Kidney (tissue), 14 donors: ENCODE measurements around the gene KRT6B. TPM values are rescaled to one million over a fixed set of nuclear protein-coding genes. Genes with fewer than 3 reads are reported as not detected.

Experiments
- DNase-seq, 5 donors: peaks; one replicate each; pipeline ENCODE4 v3.0.0-alpha.2; 2013 to 2020
- FAIRE-seq: peaks from 2 replicates; lab custom pipeline; 2012; peaks lifted over from hg19 to GRCh38; lab: Jason Lieb, UNC
- H3K27ac ChIP-seq, 2 donors: one replicate each; pipeline ENCODE4 v1.7.0; 2013; ENCODE audit warnings: low read depth in 2 of 2, low read length in 2 of 2, inconsistent platforms in 1 of 2
- H3K27me3 ChIP-seq: one replicate; pipeline ENCODE4 v1.7.1; 2013; ENCODE audit warnings: low read length, inconsistent platforms; ENCODE audit not compliant: control insufficient read depth, insufficient read depth
- H3K36me3 ChIP-seq, 3 donors: one replicate each; pipeline versions ENCODE4 v1.7.0 to v1.7.1; 2013; ENCODE audit warnings: low read length in 3 of 3, control low read depth in 1 of 3, inconsistent platforms in 1 of 3; ENCODE audit not compliant: insufficient read depth in 3 of 3, control insufficient read depth in 2 of 3
- H3K4me1 ChIP-seq, 3 donors: one replicate each; pipeline versions ENCODE4 v1.7.0 to v1.7.1; 2013; ENCODE audit warnings: low read length in 3 of 3, inconsistent platforms in 1 of 3, low read depth in 1 of 3; ENCODE audit not compliant: control insufficient read depth in 2 of 3, insufficient read depth in 2 of 3
- H3K4me3 ChIP-seq, 3 donors: one replicate each; pipeline versions ENCODE4 v1.7.0 to v1.8.1; 2013; ENCODE audit warnings: low read length in 3 of 3, control low read depth in 1 of 3, inconsistent platforms in 1 of 3
- H3K9ac ChIP-seq, 3 donors: one replicate each; pipeline versions ENCODE4 v1.7.0 to v1.7.1; 2013; ENCODE audit warnings: low read length in 3 of 3, control low read depth in 1 of 3, inconsistent platforms in 1 of 3
- H3K9me3 ChIP-seq, 3 donors: one replicate each; pipeline versions ENCODE4 v1.7.0 to v1.7.1; 2013; ENCODE audit warnings: low read length in 3 of 3, control low read depth in 1 of 3, inconsistent platforms in 1 of 3; ENCODE audit not compliant: control insufficient read depth in 2 of 3, insufficient read depth in 1 of 3
- intact Hi-C: fragments of 100-400 bp; cut with DNase I; formaldehyde crosslinking; loops from one replicate; pipeline ENCODE4 v1.11.1; 2022
- polyA plus RNA-seq: library from polyadenylated mRNA; stranded (reverse); fragments of 350-450 nt; fragmentation: Illumina TruSeq; extraction: RNeasy Lipid Tissue Mini Kit (QIAGEN cat#74804); gene quantifications from one replicate; pipeline ENCODE4 v1.2.3, GENCODE V29; 2014; ENCODE audit warnings: low read depth, low replicate concordance; ENCODE audit not compliant: insufficient read depth
- total RNA-seq: library from RNA; stranded (reverse); fragmentation: NEBNext Ultra II Directional; extraction: Animal tissue kit (Norgen Biotek cat#: 25700); gene quantifications from one replicate; pipeline ENCODE4 v1.2.1, GENCODE V29; 2021
- TF ChIP-seq, protein P1 (sequence below): IDR thresholded peaks from 3 replicates; pipeline ENCODE4 v1.5.1; 2012; ENCODE audit warnings: mild to moderate bottlenecking, moderate library complexity, borderline replicate concordance; ENCODE audit not compliant: insufficient read depth; ENCODE audit errors: extremely low read depth
- donor health status: control.
- donor health status: control.
- donor health status: control.
- donor health status: control.
- donor health status: control.
- donor health status: DM: yes; HTN: yes; CAD: no.
- donor health status: Normal renal cell carcinoma (clear cell type).

Gene KRT6B
- total and polyA plus RNA-seq, 2 donors from 2014 or later = not detected

GRCh38 chr12:52434760-52435530 lies 17.0 kb downstream of the KRT6B start:
- FAIRE-seq = no peak
- no peak overlapping the region for H3K4me3 ChIP-seq
- no peak for DNase-seq
- H3K36me3 ChIP-seq = no peaks in the 10 kb centered on the region
- no peak overlapping the region for H3K9ac ChIP-seq
- intact Hi-C loops = no loop called here
- no peaks in the 10 kb centered on the region for H3K9me3 ChIP-seq
- no peaks in the 10 kb centered on the region for H3K27me3 ChIP-seq
- H3K4me1 ChIP-seq = no peaks in the 10 kb centered on the region
- no peak overlapping the region for H3K27ac ChIP-seq
- TF ChIP-seq, protein P1, sequence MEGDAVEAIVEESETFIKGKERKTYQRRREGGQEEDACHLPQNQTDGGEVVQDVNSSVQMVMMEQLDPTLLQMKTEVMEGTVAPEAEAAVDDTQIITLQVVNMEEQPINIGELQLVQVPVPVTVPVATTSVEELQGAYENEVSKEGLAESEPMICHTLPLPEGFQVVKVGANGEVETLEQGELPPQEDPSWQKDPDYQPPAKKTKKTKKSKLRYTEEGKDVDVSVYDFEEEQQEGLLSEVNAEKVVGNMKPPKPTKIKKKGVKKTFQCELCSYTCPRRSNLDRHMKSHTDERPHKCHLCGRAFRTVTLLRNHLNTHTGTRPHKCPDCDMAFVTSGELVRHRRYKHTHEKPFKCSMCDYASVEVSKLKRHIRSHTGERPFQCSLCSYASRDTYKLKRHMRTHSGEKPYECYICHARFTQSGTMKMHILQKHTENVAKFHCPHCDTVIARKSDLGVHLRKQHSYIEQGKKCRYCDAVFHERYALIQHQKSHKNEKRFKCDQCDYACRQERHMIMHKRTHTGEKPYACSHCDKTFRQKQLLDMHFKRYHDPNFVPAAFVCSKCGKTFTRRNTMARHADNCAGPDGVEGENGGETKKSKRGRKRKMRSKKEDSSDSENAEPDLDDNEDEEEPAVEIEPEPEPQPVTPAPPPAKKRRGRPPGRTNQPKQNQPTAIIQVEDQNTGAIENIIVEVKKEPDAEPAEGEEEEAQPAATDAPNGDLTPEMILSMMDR = no peak

GRCh38 chr12:52434081-52434733 lies 17.7 kb downstream of the KRT6B start, which contains the start of gene KRT75:
KRT75 (minus strand) TSS chr12:52434371; CDS start chr12:52434304, 67 bp downstream.
- FAIRE-seq = no peak
- no peak for DNase-seq

GRCh38 chr12:52433501-52434080 lies 18.4 kb downstream of the KRT6B start:
- DNase-seq (no peak), FAIRE-seq (no peak)
- TF ChIP-seq, protein P1 = no peak
- Histone ChIP-seq H3K27me3 (no peaks in the 10 kb centered on the region), H3K27ac (no peak overlapping the region), H3K9me3 (no peaks in the 10 kb centered on the region), H3K36me3 (no peaks in the 10 kb centered on the region), H3K4me1 (no peaks in the 10 kb centered on the region), H3K4me3 (no peak overlapping the region), H3K9ac (no peak overlapping the region)
- intact Hi-C loops = no loop called here

More at GRCh38 chr12:52434081-52434733, 17.7 kb downstream of the KRT6B start, which contains the start of gene KRT75:
- no peak within 1 kb of the TSS for H3K4me3 ChIP-seq
- H3K9me3 ChIP-seq = no peaks in the 10 kb centered on the region
- H3K36me3 ChIP-seq = no peaks in the 10 kb centered on the region
- no peaks in the 10 kb centered on the region for H3K4me1 ChIP-seq
- no peak within 1 kb of the TSS for H3K27ac ChIP-seq
- intact Hi-C loops = no loop called here
- H3K27me3 ChIP-seq = no peaks in the 10 kb centered on the region
- H3K9ac ChIP-seq = no peak within 1 kb of the TSS
- TF ChIP-seq, protein P1 = no peak
